ENCODE data around the gene POU3F3.

POU3F3 gene

DNA sequence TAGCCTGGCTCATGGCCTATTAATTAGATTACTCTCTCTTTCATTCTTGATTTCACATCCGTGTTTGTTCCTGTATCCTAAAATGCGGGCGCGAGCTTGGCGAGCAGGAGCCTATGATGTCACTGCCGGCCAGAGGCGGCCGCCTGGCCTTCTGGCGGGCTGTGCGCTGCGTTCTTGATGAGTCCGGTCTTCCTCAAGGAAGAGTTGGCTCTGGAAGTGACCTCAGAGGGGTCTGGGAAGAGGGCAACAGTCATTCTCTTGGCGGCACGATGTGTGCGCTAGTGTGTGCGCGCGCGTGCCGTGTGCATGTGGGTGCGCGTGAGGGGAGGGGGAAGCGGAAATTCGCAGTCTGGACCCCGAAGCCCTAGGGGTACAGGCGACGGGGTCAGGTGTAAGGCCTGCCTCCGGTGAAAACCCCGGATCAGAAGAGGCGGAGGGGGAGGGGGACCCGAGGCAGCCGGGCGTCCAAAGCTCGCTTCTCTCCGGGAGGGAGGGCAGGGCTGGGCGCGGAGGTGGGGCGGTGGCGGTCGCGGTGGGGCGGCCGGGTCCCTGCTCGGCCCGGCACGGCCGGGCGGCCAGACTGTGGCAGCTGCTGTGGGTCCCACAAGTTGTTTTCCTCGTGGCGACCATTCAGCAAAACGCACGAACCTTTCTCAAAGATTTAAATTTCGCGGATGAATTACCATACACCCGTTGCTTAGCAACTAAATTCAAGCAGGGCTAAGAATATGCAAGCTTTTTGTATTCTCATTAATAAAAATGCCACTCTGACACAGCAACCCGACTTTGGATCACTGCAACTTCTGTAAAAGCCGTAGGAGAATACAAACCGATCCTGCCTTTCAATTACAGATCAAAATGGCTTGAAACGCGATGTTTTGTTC is 8.4 kb downstream of the POU3F3 start:
- no peak for DNase-seq

DNA sequence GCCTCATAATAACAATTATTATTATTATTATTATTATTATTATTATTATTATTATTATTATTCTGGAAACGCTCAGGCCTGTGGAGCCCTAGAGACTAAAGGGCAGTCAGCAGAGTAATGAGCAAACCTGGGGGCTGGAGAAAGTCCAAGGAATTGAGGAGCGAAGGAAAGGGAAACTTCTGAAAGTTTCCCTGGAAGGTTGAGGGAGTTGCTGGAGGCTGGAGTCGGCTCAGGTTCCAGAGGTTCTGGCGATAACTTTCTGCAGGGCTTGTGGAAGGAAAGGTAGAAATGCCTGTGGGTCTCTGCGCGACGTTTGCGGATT is 9.2 kb downstream of the POU3F3 start:
- no peak for DNase-seq

DNA sequence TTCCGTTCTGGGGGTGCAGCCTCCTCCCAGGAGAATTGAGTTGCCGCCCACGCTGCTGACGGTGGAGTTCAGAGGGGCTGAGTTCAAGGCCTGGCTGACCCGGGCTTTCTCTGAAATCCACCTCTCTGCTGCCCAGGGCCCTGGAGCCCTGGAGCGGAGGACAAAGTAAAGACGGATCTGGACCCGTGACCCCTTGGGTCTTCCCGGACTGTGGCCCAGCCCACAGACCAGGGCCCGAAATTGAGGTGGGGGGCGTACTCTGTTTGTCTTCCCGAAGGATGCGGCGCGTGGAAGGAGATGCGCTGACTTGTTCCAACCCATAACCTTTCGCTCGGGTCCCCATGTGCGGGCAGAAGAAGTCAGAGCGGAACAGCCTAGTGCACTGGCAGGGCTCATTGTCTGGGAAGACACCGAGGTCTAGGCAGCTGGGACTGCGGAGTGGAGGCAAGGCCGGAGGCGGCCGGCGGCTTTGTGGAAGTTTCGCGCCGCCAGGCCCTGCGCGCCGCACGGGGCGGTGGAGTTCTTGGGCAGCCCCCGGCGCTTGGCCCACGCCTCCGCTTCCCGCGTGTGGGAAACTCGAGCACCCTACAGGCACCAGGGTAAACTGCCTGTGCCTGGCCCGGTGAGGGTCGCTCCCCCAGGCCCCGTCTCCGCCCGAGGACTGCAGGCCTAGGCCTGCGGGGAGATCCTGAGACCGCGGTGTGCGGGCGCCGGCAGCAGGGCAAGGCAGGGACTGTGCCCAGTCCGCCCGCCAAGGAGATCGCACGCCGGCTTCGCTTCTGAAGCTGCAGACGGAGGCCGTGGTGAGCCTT is 9.8 kb downstream of the POU3F3 start:
- DNase-seq = no peak

DNA sequence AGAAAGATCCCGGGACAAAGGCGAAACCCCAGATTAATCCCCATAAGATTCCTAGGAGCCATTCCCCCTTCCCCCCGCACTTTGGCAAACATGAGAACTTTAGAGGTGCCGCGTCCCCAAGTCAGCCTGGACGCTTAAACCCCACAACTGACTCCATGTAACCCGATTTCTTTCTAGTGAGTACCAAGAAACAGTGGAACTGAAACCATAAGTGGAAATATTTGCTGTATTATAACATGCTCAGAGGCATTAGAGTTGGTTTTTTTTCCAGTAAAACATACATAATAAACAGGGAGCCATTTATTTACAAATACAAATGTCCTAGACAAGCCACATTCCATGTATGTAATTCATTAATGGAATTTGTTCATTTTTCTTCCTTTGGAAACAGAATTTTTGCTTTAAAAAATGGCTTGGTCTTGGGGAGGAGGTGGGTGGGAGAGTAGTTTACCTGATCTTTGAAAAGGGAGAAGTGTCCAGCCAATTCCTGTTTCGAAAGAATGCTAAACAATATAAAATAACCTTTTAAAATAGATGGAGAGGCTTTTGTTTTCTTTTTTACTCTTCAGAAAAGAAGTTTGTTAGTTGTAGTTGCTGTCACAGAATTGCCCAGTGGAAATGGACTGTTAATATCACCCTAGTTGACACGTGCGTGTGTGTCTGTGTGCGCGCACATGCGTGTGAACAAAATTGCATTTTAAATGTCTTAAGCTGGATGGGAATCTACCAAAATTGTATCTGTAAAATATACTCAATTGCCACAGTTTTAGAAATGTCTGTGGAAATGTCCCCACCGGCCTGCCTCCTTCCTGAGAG is 10.6 kb downstream of the POU3F3 start:
- DNase-seq = no peak

DNA sequence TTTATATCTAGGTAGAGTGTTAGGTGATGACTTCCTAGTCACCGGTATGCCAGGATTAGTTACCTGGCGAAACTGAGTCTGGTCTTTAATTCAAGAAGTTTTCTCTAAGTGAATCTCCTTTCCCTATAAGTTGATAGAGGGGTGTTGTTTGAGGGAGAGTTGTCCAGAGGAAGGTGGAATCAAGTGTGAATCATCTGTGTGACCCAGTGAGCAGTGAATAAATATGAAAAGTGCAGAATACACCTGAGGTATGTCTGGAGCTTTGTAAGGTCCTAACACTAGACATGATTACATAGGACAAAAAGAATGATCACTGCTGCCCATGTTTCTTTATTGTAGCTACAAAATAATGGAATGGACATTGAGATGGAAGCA is 11.2 kb downstream of the POU3F3 start:
- DNase-seq = no peak

DNA sequence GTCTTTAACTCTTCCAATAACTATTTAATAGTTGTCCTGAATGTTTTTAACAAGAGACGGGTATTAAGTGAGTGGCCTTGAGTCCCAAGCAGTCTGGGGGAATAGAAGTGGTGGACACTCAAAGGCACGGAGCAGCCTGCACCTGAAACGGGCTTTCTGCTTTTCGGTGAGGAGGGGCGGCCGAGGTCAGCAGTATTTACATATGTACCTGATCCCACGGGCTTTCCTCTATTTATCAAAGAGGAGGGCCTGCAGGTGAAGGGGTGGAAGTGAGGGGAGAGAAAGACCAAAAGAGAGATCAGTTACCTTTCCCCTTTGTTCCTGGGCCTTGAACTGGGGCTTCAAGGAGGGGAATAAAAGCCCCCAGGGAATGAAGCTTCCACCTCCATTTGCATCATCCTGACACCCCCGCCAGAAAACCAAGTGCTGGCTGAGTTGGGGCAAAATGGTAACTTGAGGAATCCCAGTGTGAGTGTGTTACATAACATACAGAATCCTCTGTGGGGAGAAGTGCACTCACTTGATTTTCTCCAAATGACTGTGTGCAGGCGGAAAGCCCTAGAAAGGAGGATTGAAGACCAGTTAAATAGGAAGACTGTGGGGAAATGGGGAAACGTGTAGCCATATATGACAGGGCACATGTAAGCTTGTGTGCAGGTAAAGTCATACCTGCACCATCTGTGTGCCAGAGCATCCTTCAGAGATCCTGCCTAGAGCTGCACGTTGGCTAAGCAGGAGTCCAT is 12.4 kb downstream of the POU3F3 start:
- no peak for DNase-seq

DNA sequence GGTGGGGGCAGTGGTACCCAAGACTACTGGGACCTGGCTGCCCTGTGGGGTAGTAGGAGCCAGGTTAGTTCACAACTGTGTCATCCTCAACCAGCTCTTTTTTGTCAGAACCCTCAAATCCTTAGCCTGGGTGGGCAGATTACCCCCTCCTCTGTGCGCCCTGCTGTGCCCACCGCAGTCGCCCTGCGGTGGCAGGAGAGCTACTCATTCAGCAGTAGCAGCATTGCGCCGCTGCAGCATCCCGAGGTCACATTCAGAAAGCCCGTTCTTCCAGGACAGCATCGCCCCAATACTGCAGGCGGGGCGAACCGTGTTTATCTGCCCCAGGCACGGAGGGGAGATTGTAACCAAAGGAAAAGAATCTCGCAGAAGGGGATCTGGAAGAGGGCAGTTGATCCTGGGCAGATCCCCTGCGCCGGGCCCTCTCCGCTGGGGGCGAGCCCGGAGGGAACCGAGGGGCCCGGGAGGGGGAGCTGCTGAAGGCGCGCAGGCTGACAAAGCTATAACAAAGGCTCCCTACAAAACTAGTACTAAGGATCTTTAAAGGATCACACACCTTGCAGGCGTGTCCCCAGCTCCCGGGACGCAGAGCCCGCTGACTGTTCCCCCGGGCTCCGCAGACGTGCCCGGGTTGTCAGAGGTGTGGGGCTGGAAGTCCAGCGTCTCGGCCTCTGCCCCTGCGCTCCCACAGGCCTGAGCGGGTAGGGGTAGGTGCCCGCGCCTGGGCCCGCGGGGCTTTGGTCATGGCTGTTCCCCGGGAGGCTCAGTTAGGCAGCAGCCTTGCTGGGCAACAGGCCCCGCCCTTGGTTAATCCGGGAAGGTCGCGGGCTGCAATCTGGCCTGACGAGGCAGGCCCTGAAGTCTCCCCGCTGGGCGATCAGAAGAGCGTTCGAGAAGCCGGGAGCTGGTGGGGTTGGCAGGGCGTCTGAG is 13.2 kb downstream of the POU3F3 start:
- DNase-seq = no peak

DNA sequence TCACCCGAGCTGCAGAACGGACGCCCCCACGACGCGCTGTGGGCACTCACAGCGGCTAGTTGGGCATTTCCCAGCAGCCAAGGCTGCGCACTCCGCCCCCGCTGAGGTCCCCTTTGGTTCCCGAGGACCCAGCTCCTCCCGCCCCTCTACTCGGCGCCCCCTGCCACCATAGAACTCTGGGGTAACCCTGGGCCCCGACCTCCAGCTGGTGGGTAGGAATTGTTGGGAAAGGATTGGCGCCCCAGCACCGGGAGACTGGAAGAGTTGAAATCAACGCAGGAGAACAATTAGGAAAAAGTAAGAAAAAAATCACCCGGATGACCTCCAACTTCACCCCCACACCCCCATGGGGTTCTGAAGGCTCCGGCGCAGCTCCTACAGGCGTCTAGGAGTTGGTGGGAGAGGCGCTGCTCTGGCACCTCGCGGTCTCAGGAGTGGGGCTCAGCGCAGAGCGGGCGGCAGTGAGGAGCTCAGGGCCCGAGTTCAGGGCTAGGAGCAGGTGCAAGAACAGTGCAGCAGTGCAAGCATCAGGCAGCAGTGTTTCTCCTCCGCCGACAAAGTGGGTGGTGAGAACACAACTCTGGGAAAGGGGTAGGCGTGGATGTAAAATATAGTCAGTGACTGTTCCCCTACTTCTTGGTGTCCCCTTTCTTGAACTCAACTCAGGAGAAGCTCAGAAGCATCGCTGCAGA is 14.0 kb downstream of the POU3F3 start:
- no peak for DNase-seq

DNA sequence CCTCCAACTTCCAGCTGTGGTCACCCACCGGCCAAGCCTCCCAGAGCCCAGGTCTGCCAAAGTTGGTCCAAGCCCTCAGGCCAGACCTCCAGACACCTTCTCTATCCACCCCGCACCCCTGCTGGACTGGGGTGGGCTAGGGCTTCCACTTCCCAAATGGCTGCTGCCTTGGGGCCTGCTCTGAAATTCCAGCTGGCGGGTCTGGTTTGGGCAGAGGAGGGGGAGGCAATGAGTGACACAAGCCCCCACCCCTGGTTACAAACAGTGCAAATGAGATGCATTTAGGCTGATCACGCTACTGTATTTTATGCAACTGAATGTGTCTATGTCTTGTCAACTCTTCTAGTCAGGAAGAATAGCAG is 14.6 kb downstream of the POU3F3 start:
- DNase-seq = no peak

DNA sequence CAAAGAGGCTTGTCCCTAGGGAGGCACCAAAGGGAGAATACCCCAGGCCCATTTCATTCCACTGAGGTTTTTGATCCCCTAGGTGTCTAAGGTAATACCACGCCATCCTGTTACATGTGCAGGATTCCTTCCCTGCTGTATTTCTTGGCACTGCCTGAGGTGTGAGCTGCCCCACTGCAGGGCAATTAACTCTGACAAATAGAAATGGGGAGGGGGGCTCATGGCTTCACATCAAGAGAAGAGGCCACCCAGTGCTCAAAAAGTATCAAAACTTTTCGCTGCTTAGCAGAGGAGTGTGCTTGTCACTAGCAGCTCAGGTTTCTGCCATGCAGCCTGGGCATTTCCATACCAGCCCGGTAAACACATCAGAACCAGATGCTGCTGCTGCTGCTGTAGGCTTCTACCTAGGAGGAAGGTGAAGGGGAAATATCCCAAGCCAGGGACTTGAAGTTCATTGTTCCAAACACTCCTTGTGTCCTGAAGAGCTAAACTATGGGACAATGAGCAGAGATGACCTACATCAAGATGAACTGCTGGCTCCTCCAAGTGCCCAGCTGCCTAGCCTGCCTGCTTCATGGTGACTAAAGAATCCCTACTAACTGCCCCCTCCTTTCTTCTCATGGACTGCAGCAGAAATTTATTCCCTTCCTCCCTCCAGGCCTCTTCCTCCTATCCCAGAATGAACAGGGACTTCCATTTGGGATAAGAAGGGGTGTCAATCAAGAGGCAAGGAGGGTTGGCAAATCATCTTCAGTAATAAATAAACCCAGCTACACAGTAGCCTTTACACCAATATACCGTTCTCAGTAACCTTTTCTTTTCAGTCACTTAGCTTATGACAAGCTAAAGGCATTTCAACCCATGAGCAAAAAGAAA is 16.4 kb downstream of the POU3F3 start:
- no peak for DNase-seq

DNA sequence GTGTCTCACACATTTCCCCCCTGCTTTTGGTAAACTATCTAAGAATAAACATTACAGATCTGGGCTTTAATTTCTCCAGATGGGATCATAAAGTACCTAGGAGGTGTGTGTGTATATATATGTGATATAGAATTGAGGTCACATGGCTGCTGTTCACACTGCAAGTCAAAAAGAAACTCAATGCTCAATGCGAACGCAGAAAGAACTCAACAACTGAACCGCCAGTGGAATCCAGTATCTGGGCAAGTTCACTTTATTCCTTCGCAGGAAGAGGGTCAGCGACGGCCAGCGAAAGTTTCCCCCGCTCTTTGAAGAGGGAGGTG is 17.7 kb downstream of the POU3F3 start:
- no peak for DNase-seq

DNA sequence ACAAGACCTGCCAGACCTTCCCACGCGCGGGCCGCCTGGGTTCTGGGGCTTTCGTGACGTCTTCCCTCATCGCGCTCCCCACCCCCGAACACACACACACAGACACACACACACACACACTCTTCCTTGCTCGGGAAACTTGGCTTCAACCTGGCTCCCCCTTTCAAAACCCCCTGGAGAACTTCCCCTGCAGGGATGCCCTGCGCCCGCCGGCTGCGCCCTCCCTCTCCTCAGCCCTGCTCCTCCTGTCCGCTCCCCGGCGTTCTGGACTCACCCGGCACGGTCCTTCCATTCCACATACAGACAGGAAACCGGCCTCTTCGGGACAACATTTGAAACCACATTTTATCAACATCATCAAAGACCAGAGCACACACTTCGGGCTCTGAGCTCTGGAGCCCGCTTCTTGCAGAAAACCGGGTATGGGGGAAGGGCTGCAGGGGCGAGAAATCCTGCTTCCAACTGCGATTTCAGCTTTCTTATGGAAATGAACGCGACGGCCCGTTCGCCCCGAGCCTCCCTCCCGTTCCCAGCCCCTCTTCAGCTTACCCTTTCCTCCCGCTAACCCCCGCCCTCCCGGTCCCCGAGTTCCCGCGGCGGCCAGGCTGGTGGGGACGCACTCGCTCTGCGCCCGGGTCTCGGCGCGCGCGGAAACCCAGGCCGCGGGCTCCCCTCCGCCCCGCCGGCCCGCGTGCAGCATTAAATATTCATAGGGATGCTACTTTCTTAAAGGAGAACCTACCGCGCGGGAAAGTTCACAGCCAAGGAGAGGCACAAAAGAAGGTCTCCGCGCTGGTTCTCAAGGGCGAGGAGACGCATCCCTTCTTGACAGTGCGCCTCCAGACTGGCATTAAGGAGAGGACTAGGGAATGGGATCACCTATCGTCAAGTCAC is 18.3 kb downstream of the POU3F3 start:
- peak in 1 of 2 experiments; percentile 27 for DNase-seq

DNA sequence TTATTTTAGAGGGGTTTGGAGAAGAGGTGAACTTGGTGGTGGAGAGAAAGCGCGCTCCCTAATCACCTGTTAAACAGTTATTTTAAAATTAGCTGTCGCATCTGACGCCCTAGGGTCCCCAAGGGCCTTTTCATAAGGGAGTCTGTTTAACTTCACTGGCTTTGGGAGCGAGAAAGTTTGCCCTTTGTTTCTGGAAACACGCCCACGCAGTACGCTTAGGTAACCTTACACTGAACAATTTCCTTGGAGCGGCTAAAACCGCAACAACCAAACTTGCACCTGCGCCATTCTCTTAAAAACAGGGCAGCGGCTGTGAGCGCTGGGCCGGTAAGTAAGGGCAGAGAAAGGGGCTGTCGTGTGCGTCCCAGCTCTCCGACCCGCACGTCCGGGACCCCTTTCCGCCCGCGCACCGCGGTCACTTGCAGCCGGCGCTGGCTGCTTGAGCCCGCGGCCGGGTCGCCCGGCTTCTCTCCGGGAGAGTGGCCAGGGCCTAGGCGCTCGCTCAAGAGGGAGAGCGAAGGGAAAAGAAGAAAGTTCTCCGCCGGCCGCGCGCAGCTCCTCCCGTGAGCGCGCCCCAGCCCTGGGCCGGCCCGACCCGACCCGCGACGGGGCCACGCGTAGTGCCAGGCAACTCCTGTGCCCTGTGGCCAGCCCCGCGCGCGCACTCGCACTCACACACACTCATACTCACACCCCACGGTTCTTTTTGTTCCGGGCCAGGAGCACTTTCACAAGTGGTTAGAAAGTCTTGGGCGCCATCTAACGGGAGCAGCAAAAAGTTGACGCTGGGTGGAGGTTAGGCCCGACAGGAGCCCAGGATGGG is 19.2 kb downstream of the POU3F3 start:
- DNase-seq = peak; percentile 65 to 66

DNA sequence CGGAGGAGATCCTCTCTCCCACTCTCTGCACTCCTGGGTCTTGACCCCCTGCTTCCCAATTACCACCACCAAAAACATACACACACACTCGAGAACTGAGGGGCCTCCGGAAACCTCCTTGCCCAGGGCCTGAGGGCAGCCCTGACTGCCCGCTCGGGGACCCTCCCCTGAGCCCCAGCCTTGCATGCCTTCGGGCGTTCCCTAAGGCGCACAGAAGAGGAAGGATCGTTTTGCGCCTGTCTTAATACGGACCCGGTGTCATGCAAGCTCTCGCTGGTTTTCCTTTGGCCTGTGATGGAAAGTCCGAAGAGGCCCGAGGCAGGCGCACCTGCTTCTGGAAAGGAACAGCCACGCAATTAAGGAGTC is 19.8 kb downstream of the POU3F3 start:
- no peak for DNase-seq

DNA sequence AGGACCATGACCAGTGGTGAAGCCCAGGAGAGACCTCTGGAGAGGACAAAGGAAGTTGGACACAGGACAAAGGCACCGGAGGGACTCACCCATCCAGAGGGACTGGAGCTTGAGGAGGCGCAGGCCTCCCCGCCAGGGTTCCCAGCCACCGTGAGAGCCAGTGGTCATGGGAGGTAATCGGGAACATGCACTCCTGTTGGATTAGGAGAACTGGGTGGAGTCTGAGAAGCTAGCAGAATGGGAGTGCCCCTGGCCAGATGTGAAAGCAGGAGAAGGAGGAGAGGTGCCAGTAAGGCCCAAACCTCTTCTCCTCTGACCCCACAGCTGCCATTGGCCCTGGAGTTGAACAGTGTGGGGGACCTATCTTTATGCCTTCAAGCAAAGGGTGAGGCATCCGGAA is 20.3 kb downstream of the POU3F3 start:
- DNase-seq = no peak

DNA sequence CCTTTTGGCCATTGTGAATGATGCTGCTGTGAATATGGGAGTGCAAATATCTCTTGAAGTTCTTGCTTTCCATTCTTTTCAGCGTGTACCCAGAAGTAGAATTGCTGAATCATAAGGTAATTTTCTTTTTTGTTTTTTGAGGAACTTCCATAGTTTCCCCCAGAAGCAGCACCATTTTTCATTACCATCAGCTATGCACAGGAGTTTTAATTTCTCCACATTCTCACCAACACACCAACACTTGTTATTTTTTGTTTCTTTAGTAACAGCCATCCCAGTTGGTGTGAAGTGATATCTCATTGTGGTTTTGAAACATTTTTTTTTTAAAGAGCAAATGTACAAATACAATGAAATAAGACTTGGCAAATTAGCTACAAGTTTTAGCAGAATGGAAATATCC is 21.3 kb downstream of the POU3F3 start:
- no peak for DNase-seq

DNA sequence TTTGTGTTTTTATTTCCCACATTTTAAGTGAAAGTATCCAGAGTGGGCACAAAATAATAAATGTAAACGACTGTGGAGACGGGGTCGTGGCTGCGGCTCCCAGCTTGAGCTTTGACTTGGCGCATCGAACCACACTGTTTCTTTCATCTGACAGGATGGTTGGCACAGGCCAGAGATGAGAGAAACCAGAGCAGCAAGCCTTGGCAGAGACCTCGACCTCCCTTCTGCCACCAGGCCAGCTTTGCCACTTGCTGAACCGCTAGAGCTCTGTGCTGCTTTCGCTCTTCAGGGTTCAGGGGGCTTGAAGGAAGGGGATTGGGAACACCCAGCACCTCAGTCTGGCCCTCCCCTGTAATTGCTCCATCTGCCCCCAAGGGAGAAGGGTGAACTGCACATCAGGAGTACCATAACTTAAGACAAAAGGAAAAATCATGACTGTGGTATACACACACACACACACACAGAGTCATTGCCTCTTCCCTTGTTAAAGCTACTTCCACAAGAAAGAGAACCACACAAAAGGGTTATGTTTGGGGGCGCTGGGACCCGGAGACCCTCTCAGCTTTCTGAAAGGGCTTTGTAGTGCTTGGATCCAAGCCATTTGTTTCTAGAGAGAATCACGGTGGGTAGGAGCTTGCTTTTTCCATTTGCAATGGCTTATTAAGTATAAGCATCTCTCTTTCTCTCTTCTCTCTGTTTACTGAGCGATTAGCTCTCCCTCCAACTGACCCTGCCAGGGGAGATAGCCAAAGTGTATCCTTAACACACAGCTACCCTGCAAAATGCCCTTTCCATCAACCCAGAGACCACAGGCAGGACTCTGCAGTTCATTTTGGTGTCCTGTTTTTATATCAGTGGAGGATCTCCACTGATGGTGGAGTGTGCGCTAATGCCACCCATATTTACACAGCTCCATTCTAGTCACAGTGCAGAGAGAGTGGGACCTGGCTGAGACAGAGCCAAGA is 23.0 kb downstream of the POU3F3 start:
- no peak for DNase-seq
